K562 (cell line): ENCODE measurements around the gene WDR70. TPM values are rescaled to one million over a fixed set of nuclear protein-coding genes. Genes with fewer than 3 reads are reported as not detected.

Experiments used
- ATAC-seq: fragments of 200-7000 bp; cut with Tn5 transposase; 3 replicates; pipeline ENCODE4 v1.9.1; 2020; ENCODE audit warnings: moderate library complexity
- BruUV-seq: library from RNA; stranded (reverse); fragments of 400-500 nt; replicated peaks from 2 replicates; lab custom pipeline; 2021; lab: Mats Ljungman, UMichigan
- CTCF ChIA-PET: fragments of 300-600 bp; formaldehyde crosslinking; extraction: SDS; loops from one replicate; lab custom pipeline; 2021; ENCODE audit warnings: low intra/inter-chr PET ratio; lab: Yijun Ruan, JAX
- POLR2A ChIA-PET: fragments of 300-600, 350-650 bp; sonication (Branson Sonifier 250); formaldehyde crosslinking; extraction: SDS; loops from one replicate; lab custom pipeline; 2021; ENCODE audit warnings: antibody characterized with exemption, inconsistent platforms; lab: Yijun Ruan, JAX
- DNase-seq, 4 experiments: peaks; one replicate each; pipeline versions ENCODE4 v3.0.0 to v3.0.0-alpha.2; 2011 to 2018; ENCODE audit warnings: low spot score in 3 of 4, mixed read lengths in 3 of 4; ENCODE audit errors: extremely low read depth in 1 of 4
- FAIRE-seq: peaks from 2 replicates; lab custom pipeline; 2011; peaks lifted over from hg19 to GRCh38; lab: Jason Lieb, UNC
- H2AFZ ChIP-seq: 2 replicates; pipeline ENCODE4 v1.6.0; 2011; ENCODE audit warnings: low read depth, low read length, control low read depth, inconsistent platforms
- H3K27ac ChIP-seq: fragments of 200-600 bp; 3 replicates; pipeline ENCODE4 v1.8.0; 2011; ENCODE audit warnings: low read depth, mild to moderate bottlenecking, control low read depth, inconsistent platforms, low read length, moderate library complexity, mixed read lengths; ENCODE audit errors: extremely low read depth
- H3K27me3 ChIP-seq, 2 experiments: fragments of 300-600 bp in 1 of 2; 2 replicates in 1 of 2; 3 replicates in 1 of 2; pipeline versions ENCODE4 v1.6.0 to v1.8.0; 2011; ENCODE audit warnings: inconsistent platforms in 2 of 2, low read length in 2 of 2, mild to moderate bottlenecking in 1 of 2, mixed read lengths in 1 of 2, moderate library complexity in 1 of 2; ENCODE audit not compliant: control insufficient read depth in 2 of 2, insufficient read depth in 2 of 2
- H3K36me3 ChIP-seq: fragments of 300-600 bp; 3 replicates; pipeline ENCODE4 v1.8.0; 2011; ENCODE audit warnings: mild to moderate bottlenecking, low read length, inconsistent platforms; ENCODE audit not compliant: control insufficient read depth, insufficient read depth
- H3K4me1 ChIP-seq, 2 experiments: fragments of 200-600 bp in 1 of 2; replicated peaks in 1 of 2; 2 replicates in 1 of 2; 3 replicates in 1 of 2; pipeline versions ENCODE4 v1.5.1 to v1.8.0; 2011; ENCODE audit warnings: inconsistent platforms in 2 of 2, low read length in 2 of 2, mild to moderate bottlenecking in 1 of 2, mixed read lengths in 1 of 2, moderate library complexity in 1 of 2; ENCODE audit not compliant: control insufficient read depth in 2 of 2, insufficient read depth in 2 of 2
- H3K4me2 ChIP-seq: 2 replicates; pipeline ENCODE4 v1.6.1; 2011; ENCODE audit warnings: low read length, control low read depth, inconsistent platforms, mixed read lengths; ENCODE audit not compliant: insufficient read depth
- H3K4me3 ChIP-seq: fragments of 200-600 bp; sonication (generic), shearing (Covaris generic); 2 replicates; pipeline ENCODE4 v1.5.1; 2016; ENCODE audit warnings: control low read depth, inconsistent platforms
- H3K79me2 ChIP-seq: fragments of 200-600 bp; 3 replicates; pipeline ENCODE4 v1.8.0; 2011; ENCODE audit warnings: low read length, inconsistent platforms; ENCODE audit not compliant: control insufficient read depth, insufficient read depth
- H3K9ac ChIP-seq, 2 experiments: 2 replicates each; pipeline versions ENCODE4 v1.6.0 to v1.6.1; 2011; ENCODE audit warnings: low read depth in 2 of 2, low read length in 2 of 2, control low read depth in 1 of 2, inconsistent platforms in 1 of 2, mild to moderate bottlenecking in 1 of 2, mixed read lengths in 1 of 2; ENCODE audit not compliant: insufficient read depth in 1 of 2
- H3K9me1 ChIP-seq: one replicate; pipeline ENCODE4 v1.6.0; 2011; ENCODE audit warnings: inconsistent platforms, mild to moderate bottlenecking, low read length, moderate library complexity; ENCODE audit not compliant: control insufficient read depth, insufficient read depth
- H3K9me3 ChIP-seq: replicated peaks from 2 replicates; pipeline ENCODE4 v1.5.1; 2011; ENCODE audit warnings: low read depth, low read length, inconsistent platforms; ENCODE audit not compliant: control insufficient read depth, insufficient read depth
- H4K20me1 ChIP-seq: replicated peaks from 2 replicates; pipeline ENCODE4 v1.6.1; 2011; ENCODE audit warnings: low read length, inconsistent platforms, mixed read lengths; ENCODE audit not compliant: control insufficient read depth, insufficient read depth
- MGA ChIP-seq: fragments of 450-650 bp; IDR thresholded peaks from 2 replicates; pipeline ENCODE4 v1.6.1; 2016; ENCODE audit warnings: mild to moderate bottlenecking, moderate library complexity
- POLR2G ChIP-seq: fragments of 200-400 bp; formaldehyde crosslinking; IDR thresholded peaks from 2 replicates; pipeline ENCODE4 v1.6.1; 2017; ENCODE audit warnings: low read depth, mild to moderate bottlenecking, antibody characterized with exemption, low read length, moderate library complexity
- PURB ChIP-seq: sonication (generic); formaldehyde crosslinking; IDR thresholded peaks from 2 replicates; pipeline ENCODE4 v1.9.0; 2021; ENCODE audit warnings: low read depth, mild to moderate bottlenecking, missing genetic modification reagents
- WGBS: fragments of 100-300 bp; shearing (Covaris generic); methylation state at CpG from one replicate; pipeline ENCODE4 v1.1.6; 2016; ENCODE audit warnings: low coverage, mixed read lengths; ENCODE audit not compliant: insufficient coverage; ENCODE audit errors: missing lambda C conversion rate; 5-methylcytosine and 5-hydroxymethylcytosine counted together
- in situ Hi-C: fragments of 300-500 bp; cut with MboI; formaldehyde crosslinking; loops from 4 replicates; pipeline ENCODE4 v1.15.0; 2018; ENCODE audit warnings: inconsistent platforms, mixed read lengths
- intact Hi-C: fragments of 100-400 bp; cut with micrococcal nuclease; formaldehyde crosslinking; loops from 2 replicates; pipeline ENCODE4 v1.14.2; 2022
- polyA plus RNA-seq, 8 experiments: library from polyadenylated mRNA; depleted of rRNA in 4 of 8; stranded (reverse) in 5 of 8; unstranded in 3 of 8; fragments of >200 nt; fragmentation: Nextera tagmentation in 2 of 8; fragmentation: Illumina TruSeq in 1 of 8; extraction: Ambion mirVana in 2 of 8; extraction: Trizol in 1 of 8; gene quantifications; 2 replicates each; pipeline versions ENCODE4 v1.2.1 to v1.2.3, GENCODE V29; 2011 to 2014; ENCODE audit warnings: inconsistent platforms in 1 of 8, missing spikeins in 1 of 8
- total RNA-seq, 7 experiments: library from RNA; depleted of rRNA in 6 of 7; stranded (reverse); fragments of >200 nt in 6 of 7; fragmentation: Illumina TruSeq in 2 of 7; extraction: Trizol in 2 of 7; gene quantifications; 2 replicates each; pipeline versions ENCODE4 v1.2.1 to v1.2.3, GENCODE V29; 2011 to 2021; ENCODE audit warnings: low replicate concordance in 1 of 7
- TF ChIP-seq, protein P1 (sequence below): fragments of 150-350 bp; IDR thresholded peaks from 2 replicates; pipeline ENCODE4 v1.6.1; 2014; ENCODE audit warnings: low read depth, mild to moderate bottlenecking, low read length, borderline replicate concordance

The WDR70 gene
- total and polyA plus RNA-seq, 9 of the 15 experiments (the other 6 are each of a cell fraction or from before 2014, with no cell fraction given): 16.8 to 46.6 (median 38.8) TPM

DNA sequence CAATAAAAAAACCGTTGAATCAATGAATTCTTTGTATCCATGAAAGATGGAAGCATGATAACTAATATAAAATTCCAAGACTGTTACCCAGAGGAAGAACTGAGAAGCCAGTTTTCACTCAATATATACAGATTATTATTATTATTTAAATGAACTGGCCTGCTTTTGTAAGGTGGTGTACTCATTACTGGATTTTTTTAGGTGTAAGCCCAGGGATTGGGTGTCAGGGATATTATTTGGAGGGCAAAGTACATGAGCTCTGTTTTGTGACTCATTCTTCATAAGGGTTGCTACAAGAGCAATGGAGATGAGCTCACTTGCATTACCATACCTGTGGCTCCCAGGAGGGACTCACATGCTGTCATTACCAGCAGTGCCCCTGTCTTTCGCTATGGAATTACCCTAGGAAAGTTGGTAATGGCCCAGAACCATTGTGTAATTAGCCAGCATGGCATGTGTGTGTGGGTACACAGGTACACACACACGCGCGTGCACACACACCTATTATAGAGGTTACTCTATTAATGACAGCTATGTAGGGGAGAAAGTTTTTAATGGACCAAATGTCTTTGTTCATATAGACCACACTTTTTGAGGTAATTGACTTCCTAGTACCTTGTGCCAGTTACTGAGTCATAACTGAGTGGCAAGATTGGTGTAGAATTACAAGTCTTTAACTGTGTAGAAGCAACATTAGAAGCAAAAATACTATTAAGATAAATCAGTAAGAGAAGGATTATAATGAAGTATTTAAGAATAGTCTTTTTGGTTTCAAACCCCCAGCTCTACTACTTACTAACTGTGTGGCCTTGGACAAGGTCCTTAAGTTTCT is 317.3 kb downstream of the WDR70 start:
- WGBS: 91% methylated on average over 5 of the region's 5 CpGs
- H3K27me3 ChIP-seq: no peaks in the 10 kb centered on the region
- FAIRE-seq (no peak), DNase-seq (no peak), ATAC-seq (no peak)
- H3K4me1 ChIP-seq: no peaks in the 10 kb centered on the region
- in situ Hi-C loops: no loop called here
- intact Hi-C loops: no loop called here
- ChIA-PET CTCF (no interaction called here), POLR2A (no interaction called here)
- peaks cover 4% of the 10 kb centered on the region; the same call in 1 of the 3 replicates for H3K36me3 ChIP-seq
- no peaks in the 10 kb centered on the region for H3K9me1 ChIP-seq
- H4K20me1 ChIP-seq: no peaks in the 10 kb centered on the region
- no peak overlapping the region for H3K9ac ChIP-seq
- no peaks in the 10 kb centered on the region for H3K79me2 ChIP-seq
- no peak overlapping the region for H3K27ac ChIP-seq
- no peaks in the 10 kb centered on the region for H3K9me3 ChIP-seq
- H2AFZ ChIP-seq: no peak overlapping the region
- no peak overlapping the region for H3K4me3 ChIP-seq
- BruUV-seq: no TSS peak
- no peak overlapping the region for H3K4me2 ChIP-seq
- no peak for TF ChIP-seq MGA
- TF ChIP-seq, protein P1, sequence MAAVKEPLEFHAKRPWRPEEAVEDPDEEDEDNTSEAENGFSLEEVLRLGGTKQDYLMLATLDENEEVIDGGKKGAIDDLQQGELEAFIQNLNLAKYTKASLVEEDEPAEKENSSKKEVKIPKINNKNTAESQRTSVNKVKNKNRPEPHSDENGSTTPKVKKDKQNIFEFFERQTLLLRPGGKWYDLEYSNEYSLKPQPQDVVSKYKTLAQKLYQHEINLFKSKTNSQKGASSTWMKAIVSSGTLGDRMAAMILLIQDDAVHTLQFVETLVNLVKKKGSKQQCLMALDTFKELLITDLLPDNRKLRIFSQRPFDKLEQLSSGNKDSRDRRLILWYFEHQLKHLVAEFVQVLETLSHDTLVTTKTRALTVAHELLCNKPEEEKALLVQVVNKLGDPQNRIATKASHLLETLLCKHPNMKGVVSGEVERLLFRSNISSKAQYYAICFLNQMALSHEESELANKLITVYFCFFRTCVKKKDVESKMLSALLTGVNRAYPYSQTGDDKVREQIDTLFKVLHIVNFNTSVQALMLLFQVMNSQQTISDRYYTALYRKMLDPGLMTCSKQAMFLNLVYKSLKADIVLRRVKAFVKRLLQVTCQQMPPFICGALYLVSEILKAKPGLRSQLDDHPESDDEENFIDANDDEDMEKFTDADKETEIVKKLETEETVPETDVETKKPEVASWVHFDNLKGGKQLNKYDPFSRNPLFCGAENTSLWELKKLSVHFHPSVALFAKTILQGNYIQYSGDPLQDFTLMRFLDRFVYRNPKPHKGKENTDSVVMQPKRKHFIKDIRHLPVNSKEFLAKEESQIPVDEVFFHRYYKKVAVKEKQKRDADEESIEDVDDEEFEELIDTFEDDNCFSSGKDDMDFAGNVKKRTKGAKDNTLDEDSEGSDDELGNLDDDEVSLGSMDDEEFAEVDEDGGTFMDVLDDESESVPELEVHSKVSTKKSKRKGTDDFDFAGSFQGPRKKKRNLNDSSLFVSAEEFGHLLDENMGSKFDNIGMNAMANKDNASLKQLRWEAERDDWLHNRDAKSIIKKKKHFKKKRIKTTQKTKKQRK: no peak
- no peak for TF ChIP-seq PURB (CRISPR knock-in tag)
- no peak for TF ChIP-seq POLR2G
